ENCODE measurements around the gene KIAA0513. TPM values are rescaled to one million over a fixed set of nuclear protein-coding genes. Genes with fewer than 3 reads are reported as not detected.

KIAA0513 gene
- total and polyA plus RNA-seq, 2 of the 13 experiments (the other 11 are each of a cell fraction or from before 2014, with no cell fraction given): 1.8 TPM

DNA sequence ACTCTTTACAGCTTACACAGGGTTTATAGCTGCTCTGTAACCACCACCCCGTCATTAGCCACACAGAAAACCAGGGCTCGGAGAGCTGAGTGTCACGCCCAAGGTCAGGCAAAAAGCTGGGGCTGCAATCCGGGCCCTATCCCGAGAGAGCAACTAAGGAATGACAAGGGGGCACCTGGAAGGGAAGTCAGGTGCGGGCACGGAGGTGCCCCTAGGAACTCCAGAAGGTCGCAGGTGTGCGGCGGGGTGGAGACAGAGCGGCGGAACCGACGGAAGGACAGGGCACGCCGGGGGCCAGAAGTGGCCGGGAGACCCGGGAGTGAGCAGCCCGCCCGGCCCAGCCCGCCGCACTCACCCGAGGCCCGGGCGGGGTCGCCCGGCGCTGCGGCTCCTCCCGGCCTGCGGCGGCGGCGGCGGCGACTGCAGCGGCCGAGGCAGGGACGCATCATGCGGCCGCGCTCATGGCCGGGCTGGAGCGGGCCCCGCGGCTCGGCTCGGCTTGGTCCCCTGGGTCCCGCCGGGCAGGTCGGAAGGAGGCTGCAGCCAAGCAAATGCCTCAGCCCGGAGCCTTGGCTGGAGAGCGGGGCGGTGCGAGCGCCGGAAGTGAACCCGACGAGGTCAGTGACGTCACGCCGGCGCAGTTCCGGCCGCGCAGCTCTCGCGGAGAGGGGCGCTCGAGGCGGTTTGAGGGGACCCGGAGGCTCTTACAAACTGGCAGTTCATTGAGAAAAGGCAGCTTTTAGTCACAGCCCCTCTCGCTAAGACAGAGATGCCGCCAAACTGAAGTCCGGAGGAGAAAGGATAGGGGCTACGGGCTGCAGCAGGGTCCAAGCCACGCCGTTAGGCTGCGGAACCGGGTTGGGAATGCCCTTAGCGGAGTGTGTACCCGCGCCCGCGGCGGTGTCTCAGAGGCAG lies 16.4 kb upstream of the KIAA0513 start, which contains the start of gene ZDHHC7 (continued):
- TF ChIP-seq SRSF9 (IDR thresholded peaks at IDR 0.05; ENCODE audit: borderline replicate concordance, insufficient read depth, low read depth, low read length, poor library complexity, severe bottlenecking): no peak
- TF ChIP-seq, protein P1, sequence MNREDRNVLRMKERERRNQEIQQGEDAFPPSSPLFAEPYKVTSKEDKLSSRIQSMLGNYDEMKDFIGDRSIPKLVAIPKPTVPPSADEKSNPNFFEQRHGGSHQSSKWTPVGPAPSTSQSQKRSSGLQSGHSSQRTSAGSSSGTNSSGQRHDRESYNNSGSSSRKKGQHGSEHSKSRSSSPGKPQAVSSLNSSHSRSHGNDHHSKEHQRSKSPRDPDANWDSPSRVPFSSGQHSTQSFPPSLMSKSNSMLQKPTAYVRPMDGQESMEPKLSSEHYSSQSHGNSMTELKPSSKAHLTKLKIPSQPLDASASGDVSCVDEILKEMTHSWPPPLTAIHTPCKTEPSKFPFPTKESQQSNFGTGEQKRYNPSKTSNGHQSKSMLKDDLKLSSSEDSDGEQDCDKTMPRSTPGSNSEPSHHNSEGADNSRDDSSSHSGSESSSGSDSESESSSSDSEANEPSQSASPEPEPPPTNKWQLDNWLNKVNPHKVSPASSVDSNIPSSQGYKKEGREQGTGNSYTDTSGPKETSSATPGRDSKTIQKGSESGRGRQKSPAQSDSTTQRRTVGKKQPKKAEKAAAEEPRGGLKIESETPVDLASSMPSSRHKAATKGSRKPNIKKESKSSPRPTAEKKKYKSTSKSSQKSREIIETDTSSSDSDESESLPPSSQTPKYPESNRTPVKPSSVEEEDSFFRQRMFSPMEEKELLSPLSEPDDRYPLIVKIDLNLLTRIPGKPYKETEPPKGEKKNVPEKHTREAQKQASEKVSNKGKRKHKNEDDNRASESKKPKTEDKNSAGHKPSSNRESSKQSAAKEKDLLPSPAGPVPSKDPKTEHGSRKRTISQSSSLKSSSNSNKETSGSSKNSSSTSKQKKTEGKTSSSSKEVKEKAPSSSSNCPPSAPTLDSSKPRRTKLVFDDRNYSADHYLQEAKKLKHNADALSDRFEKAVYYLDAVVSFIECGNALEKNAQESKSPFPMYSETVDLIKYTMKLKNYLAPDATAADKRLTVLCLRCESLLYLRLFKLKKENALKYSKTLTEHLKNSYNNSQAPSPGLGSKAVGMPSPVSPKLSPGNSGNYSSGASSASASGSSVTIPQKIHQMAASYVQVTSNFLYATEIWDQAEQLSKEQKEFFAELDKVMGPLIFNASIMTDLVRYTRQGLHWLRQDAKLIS (CRISPR knock-in tag; IDR thresholded peaks at IDR 0.05): no peak
- TF ChIP-seq ZBTB1 (CRISPR knock-in tag; IDR thresholded peaks at IDR 0.05; ENCODE audit: borderline replicate concordance): no peak
- peak; percentile 18; the same call in 1 of the 2 replicates for TF ChIP-seq ZFP36L1 (CRISPR knock-in tag; IDR thresholded peaks at IDR 0.05)
- TF ChIP-seq ARHGAP35 (CRISPR knock-in tag; IDR thresholded peaks at IDR 0.05; ENCODE audit: borderline replicate concordance): no peak
- no peak for TF ChIP-seq PLRG1 (conservative IDR thresholded peaks at IDR 0.05)
- 0 out of 2 replicates have a peak, but pooled peaks have one; percentile 47 for TF ChIP-seq REPIN1 (CRISPR knock-in tag; IDR thresholded peaks at IDR 0.05; ENCODE audit: borderline replicate concordance, low read depth)
- TF ChIP-seq YY1 (IDR thresholded peaks at IDR 0.05; ENCODE audit: insufficient read depth, insufficient replicate concordance, low read depth, low read length): peak; percentile 59
- peak; percentile 93 for TF ChIP-seq PHF20 (CRISPR knock-in tag; IDR thresholded peaks at IDR 0.05)
- peak; percentile 86 for TF ChIP-seq KDM2A (CRISPR knock-in tag; IDR thresholded peaks at IDR 0.05; ENCODE audit: borderline replicate concordance, low read depth)
- no peak for TF ChIP-seq ZKSCAN5 (CRISPR knock-in tag; IDR thresholded peaks at IDR 0.05)
- TF ChIP-seq BHLHE40 (IDR thresholded peaks at IDR 0.05; ENCODE audit: low read length): no peak
- TF ChIP-seq, protein P2, sequence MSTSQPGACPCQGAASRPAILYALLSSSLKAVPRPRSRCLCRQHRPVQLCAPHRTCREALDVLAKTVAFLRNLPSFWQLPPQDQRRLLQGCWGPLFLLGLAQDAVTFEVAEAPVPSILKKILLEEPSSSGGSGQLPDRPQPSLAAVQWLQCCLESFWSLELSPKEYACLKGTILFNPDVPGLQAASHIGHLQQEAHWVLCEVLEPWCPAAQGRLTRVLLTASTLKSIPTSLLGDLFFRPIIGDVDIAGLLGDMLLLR (CRISPR knock-in tag; IDR thresholded peaks at IDR 0.05): peak; percentile 80
- TF ChIP-seq RBAK (CRISPR knock-in tag; IDR thresholded peaks at IDR 0.05): no peak; the same call in 1 of the 2 replicates
- peak; percentile 83; the same call in 1 of the 2 replicates for TF ChIP-seq SNAI1 (CRISPR knock-in tag; IDR thresholded peaks at IDR 0.05; ENCODE audit: borderline replicate concordance)
- TF ChIP-seq ZNF451 (CRISPR knock-in tag; IDR thresholded peaks at IDR 0.05): no peak
- 0 out of 2 replicates have a peak, but pooled peaks have one; percentile 40 for TF ChIP-seq PPARG (CRISPR knock-in tag; conservative IDR thresholded peaks at IDR 0.05)
- TF ChIP-seq RFX3 (CRISPR knock-in tag; IDR thresholded peaks at IDR 0.05): no peak
- TF ChIP-seq HNRNPH1 (optimal IDR thresholded peaks at IDR 0.05; ENCODE audit: low read depth, low read length): no peak
- peak; percentile 61; the same call in 1 of the 2 replicates for TF ChIP-seq ZNF441 (CRISPR knock-in tag; IDR thresholded peaks at IDR 0.05; ENCODE audit: borderline replicate concordance)
- TF ChIP-seq HOXD1 (CRISPR knock-in tag; IDR thresholded peaks at IDR 0.05): peak; percentile 64; the same call in 1 of the 2 replicates
- TF ChIP-seq, protein P3, sequence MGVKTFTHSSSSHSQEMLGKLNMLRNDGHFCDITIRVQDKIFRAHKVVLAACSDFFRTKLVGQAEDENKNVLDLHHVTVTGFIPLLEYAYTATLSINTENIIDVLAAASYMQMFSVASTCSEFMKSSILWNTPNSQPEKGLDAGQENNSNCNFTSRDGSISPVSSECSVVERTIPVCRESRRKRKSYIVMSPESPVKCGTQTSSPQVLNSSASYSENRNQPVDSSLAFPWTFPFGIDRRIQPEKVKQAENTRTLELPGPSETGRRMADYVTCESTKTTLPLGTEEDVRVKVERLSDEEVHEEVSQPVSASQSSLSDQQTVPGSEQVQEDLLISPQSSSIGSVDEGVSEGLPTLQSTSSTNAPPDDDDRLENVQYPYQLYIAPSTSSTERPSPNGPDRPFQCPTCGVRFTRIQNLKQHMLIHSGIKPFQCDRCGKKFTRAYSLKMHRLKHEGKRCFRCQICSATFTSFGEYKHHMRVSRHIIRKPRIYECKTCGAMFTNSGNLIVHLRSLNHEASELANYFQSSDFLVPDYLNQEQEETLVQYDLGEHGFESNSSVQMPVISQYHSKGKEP (CRISPR knock-in tag; IDR thresholded peaks at IDR 0.05): peak; percentile 55; the same call in 1 of the 2 replicates
- 0 out of 2 replicates have a peak, but pooled peaks have one; percentile 50 for TF ChIP-seq ZNF224 (CRISPR knock-in tag; IDR thresholded peaks at IDR 0.05)
- no peak for TF ChIP-seq KDM3A (CRISPR knock-in tag; IDR thresholded peaks at IDR 0.05; ENCODE audit: low read depth)

All from HepG2 (cell line).